Measurements from ENCODE around the gene PLAC8. TPM values are rescaled to one million over a fixed set of nuclear protein-coding genes. Genes with fewer than 3 reads are reported as not detected.

Gene PLAC8
- total and polyA plus RNA-seq, 2 of the 4 experiments (the other 2 are of a cell fraction): not detected

DNA sequence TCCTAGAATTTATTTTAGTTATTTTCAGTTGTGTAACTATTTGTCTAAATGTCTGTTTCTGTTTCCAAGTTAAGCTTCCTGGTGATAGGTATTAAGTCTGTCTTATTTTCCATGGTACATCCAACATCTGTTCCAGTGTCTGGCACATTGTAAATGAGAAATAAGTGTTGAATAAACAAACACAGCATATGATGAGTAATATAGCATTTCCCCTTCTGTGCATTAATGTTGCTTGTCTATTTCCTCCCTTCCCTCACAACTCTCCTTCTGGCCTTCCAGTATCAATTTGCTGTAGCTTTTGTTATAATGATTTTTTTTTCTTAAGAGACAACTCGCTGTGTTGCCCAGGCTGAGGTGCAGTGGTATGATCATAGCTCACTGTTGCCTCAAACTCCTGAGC is 43.4 kb downstream of the PLAC8 start (continued):
- no peak for TF ChIP-seq CEBPB (IDR thresholded peaks at IDR 0.05; ENCODE audit: low read depth, low read length)
- no peak for TF ChIP-seq POLR2A (IDR thresholded peaks at IDR 0.05; ENCODE audit: low read depth, low read length)

DNA sequence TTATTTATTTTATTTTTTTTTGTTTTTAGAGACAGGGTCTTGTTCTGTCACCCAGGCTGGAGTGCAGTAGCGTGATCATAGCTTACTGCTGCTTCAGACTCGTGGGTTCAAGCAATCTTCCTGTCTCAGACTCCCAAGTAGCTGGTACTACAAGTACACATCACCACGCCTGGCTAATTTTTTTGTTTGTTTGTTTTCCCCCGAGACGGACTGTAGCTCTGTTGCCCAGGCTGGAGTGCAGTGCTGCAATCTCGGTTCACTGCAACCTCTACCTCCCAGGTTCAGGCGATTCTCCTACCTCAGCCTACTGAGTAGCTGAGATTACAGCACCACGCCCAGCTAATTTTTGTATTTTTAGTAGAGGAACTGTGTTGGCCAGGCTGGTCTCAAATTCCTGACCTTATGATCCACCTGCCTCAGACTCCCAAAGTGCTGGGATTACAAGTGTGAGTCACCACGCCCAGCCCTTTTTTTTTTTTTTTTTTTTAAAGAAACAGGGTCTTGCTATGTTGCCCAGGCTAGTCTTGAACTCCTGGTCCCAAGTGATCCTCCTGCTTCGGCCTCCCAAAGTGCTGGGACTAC is 47.4 kb downstream of the PLAC8 start:
- Histone ChIP-seq H4K20me1 (ENCODE audit: insufficient read depth, low read length) (no peaks in the 10 kb centered on the region), H4K8ac (ENCODE audit: low read depth in 2 of 2, low read length in 2 of 2) (no peak overlapping the region), H3K4me2 (ENCODE audit: low read depth, low read length) (no peak overlapping the region), H3K9me1 (ENCODE audit: insufficient read depth, low read length) (peaks cover 3% of the 10 kb centered on the region; the same call in 1 of the 2 replicates), H4K91ac (ENCODE audit: insufficient read depth, low read depth, low read length) (no peak overlapping the region), H3K56ac (ENCODE audit: extremely low read depth, insufficient read depth, low read length) (no peak overlapping the region), H2BK120ac (ENCODE audit: low read depth, low read length) (no peak overlapping the region), H3K9ac (ENCODE audit: low read depth, low read length) (no peak overlapping the region), H3K23ac (ENCODE audit: low read depth, low read length) (no peak overlapping the region), H3K79me1 (ENCODE audit: low read depth in 1 of 2, low read length in 2 of 2) (peaks cover 0 to 4% of the 10 kb centered on the region in 2 experiments; a peak in 1 of 4 replicates), H2BK5ac (ENCODE audit: low read depth, low read length, poor library complexity, severe bottlenecking) (no peak overlapping the region), H2AK5ac (ENCODE audit: low read depth, low read length) (no peak overlapping the region), H3K18ac (ENCODE audit: low read depth, low read length) (no peak overlapping the region), H3K4ac (ENCODE audit: low read depth, low read length) (no peak overlapping the region), H3K9me3 (ENCODE audit: control insufficient read depth, insufficient read depth, low read length) (no peaks in the 10 kb centered on the region), H4K5ac (ENCODE audit: low read depth, low read length) (no peak overlapping the region), H2AFZ (replicated peaks; ENCODE audit: low read length, poor library complexity) (no peak overlapping the region), H3K4me3 (ENCODE audit: insufficient read depth, low read depth, low read length) (no peak overlapping the region), H3K36me3 (ENCODE audit: control insufficient read depth, insufficient read depth, low read length) (peaks cover 30% of the 10 kb centered on the region), H3K14ac (replicated peaks; ENCODE audit: low read depth, low read length) (no peak overlapping the region), H2AK9ac (replicated peaks; ENCODE audit: low read depth, low read length, poor library complexity) (no peak overlapping the region), H3K27ac (ENCODE audit: insufficient read depth, low read length) (no peak overlapping the region), H3K4me1 (ENCODE audit: control insufficient read depth, insufficient read depth, low read length) (peaks cover 4% of the 10 kb centered on the region), H2BK15ac (ENCODE audit: low read depth, low read length) (no peak overlapping the region), H3K27me3 (ENCODE audit: control insufficient read depth, insufficient read depth, low read length) (no peaks in the 10 kb centered on the region), H2BK20ac (ENCODE audit: low read depth, low read length) (no peak overlapping the region)
- intact Hi-C loops (cut with micrococcal nuclease) (no loop called here), in situ Hi-C loops (cut with MboI; ENCODE audit: low sequenced_read_pairs) (loop anchor here (5.0 kb wide), 1 partner anchor 190 kb away; no protein-coding TSS in a partner anchor), dilution Hi-C loops (cut with HindIII; ENCODE audit: low sequenced_read_pairs, unreplicated experiment) (no loop called here)
- DNase-seq: no peak
- TF ChIP-seq FOS (IDR thresholded peaks at IDR 0.05; ENCODE audit: low read depth, low read length) (no peak), CEBPB (IDR thresholded peaks at IDR 0.05; ENCODE audit: low read depth, low read length) (no peak), POLR2A (IDR thresholded peaks at IDR 0.05; ENCODE audit: low read depth, low read length) (no peak), MXI1 (IDR thresholded peaks at IDR 0.05; ENCODE audit: borderline replicate concordance, low read depth, low read length) (no peak), RCOR1 (IDR thresholded peaks at IDR 0.05; ENCODE audit: insufficient replicate concordance, low read length) (no peak), CHD1 (IDR thresholded peaks at IDR 0.05; ENCODE audit: low read depth, low read length) (no peak)
- CTCF ChIA-PET: interaction anchor here (0.6 kb wide), 1 partner anchor 408 kb away, joined by 3 read pairs; no protein-coding TSS in a partner anchor
- no TSS peak for BruUV-seq (replicated peaks)
- POLR2A ChIA-PET (ENCODE audit: unreplicated experiment): no interaction called here
- no CpG with 5 or more reads among the region's 10 CpGs for WGBS, 2 experiments (ENCODE audit: extremely low coverage in 2 of 2, insufficient read length in 1 of 2)
- no peak for ATAC-seq (ENCODE audit: low read depth)

Measured in IMR-90 (cell line).